Osteocyte (in vitro differentiated cells): ENCODE data around the gene LMCD1. TPM values are rescaled to one million over a fixed set of nuclear protein-coding genes. Genes with fewer than 3 reads are reported as not detected.

Experiments used
- DNase-seq: peaks from one replicate; pipeline ENCODE4 v3.0.0; 2021; ENCODE audit warnings: mixed read lengths; ENCODE audit not compliant: unreplicated experiment; ENCODE audit errors: extremely low spot score
- H3K27ac Mint-ChIP-seq: one replicate; pipeline ENCODE4 v1.8.0; 2021; ENCODE audit warnings: mild to moderate bottlenecking, mixed read lengths; ENCODE audit not compliant: unreplicated experiment
- H3K27me3 Mint-ChIP-seq: one replicate; pipeline ENCODE4 v1.8.0; 2021; ENCODE audit warnings: mixed read lengths; ENCODE audit not compliant: unreplicated experiment
- H3K36me3 Mint-ChIP-seq: one replicate; pipeline ENCODE4 v1.8.0; 2021; ENCODE audit warnings: mixed read lengths; ENCODE audit not compliant: unreplicated experiment
- H3K4me1 Mint-ChIP-seq: one replicate; pipeline ENCODE4 v1.8.0; 2021; ENCODE audit warnings: mixed read lengths; ENCODE audit not compliant: unreplicated experiment
- H3K4me3 Mint-ChIP-seq: one replicate; pipeline ENCODE4 v1.8.0; 2021; ENCODE audit warnings: mild to moderate bottlenecking, moderate library complexity, mixed read lengths; ENCODE audit not compliant: unreplicated experiment
- H3K9me3 Mint-ChIP-seq: one replicate; pipeline ENCODE4 v1.8.0; 2021; ENCODE audit warnings: mixed read lengths; ENCODE audit not compliant: unreplicated experiment
- CTCF ChIP-seq: fragments of 200-600 bp; sonication (generic); IDR thresholded peaks from 2 replicates; pipeline ENCODE4 v1.5.0; 2021; ENCODE audit warnings: antibody characterized with exemption, mild to moderate bottlenecking, moderate library complexity
- total RNA-seq: library from RNA; stranded (reverse); gene quantifications from 2 replicates; pipeline ENCODE4 v1.2.1, GENCODE V29; 2021

Gene LMCD1
- total RNA-seq, 1 donor from 2014 or later, result 136 TPM

GRCh38 chr3:8540456-8540855, 38.8 kb downstream of the LMCD1 start:
- peaks cover 59% of the 10 kb centered on the region for H3K36me3 Mint-ChIP-seq
- H3K4me1 Mint-ChIP-seq, result peaks cover 50% of the 10 kb centered on the region
- no peak for TF ChIP-seq CTCF
- H3K9me3 Mint-ChIP-seq, result no peaks in the 10 kb centered on the region
- no peak overlapping the region for H3K4me3 Mint-ChIP-seq
- peak overlapping the region; percentile 18 for H3K27ac Mint-ChIP-seq
- H3K27me3 Mint-ChIP-seq, result no peaks in the 10 kb centered on the region
- no peak for DNase-seq

GRCh38 chr3:8541486-8541885, 39.9 kb downstream of the LMCD1 start:
- Mint-ChIP-seq H3K4me1 (peaks cover 40% of the 10 kb centered on the region), H3K27ac (peak overlapping the region; percentile 84), H3K27me3 (no peaks in the 10 kb centered on the region), H3K36me3 (peaks cover 58% of the 10 kb centered on the region), H3K9me3 (no peaks in the 10 kb centered on the region), H3K4me3 (no peak overlapping the region)
- DNase-seq, result no peak
- no peak for TF ChIP-seq CTCF

- peak overlapping the region; percentile 84 for H3K27ac Mint-ChIP-seq
- peaks cover 34% of the 10 kb centered on the region for H3K4me1 Mint-ChIP-seq
- no peak overlapping the region for H3K4me3 Mint-ChIP-seq
- no peak for TF ChIP-seq CTCF
- peaks cover 55% of the 10 kb centered on the region for H3K36me3 Mint-ChIP-seq
- no peak for DNase-seq
- no peaks in the 10 kb centered on the region for H3K27me3 Mint-ChIP-seq
- no peaks in the 10 kb centered on the region for H3K9me3 Mint-ChIP-seq
Measured at GRCh38 chr3:8542190-8543135, 40.8 kb downstream of the LMCD1 start.

- TF ChIP-seq CTCF, result no peak
- peaks cover 61% of the 10 kb centered on the region for H3K36me3 Mint-ChIP-seq
- no peak overlapping the region for H3K4me3 Mint-ChIP-seq
- H3K27me3 Mint-ChIP-seq, result no peaks in the 10 kb centered on the region
- peak overlapping the region; percentile 32 for H3K27ac Mint-ChIP-seq
- DNase-seq, result no peak
- peaks cover 16% of the 10 kb centered on the region for H3K4me1 Mint-ChIP-seq
- H3K9me3 Mint-ChIP-seq, result no peaks in the 10 kb centered on the region
Measured at GRCh38 chr3:8546609-8547008, 45.0 kb downstream of the LMCD1 start.

- no peaks in the 10 kb centered on the region for H3K9me3 Mint-ChIP-seq
- H3K36me3 Mint-ChIP-seq, result peaks cover 71% of the 10 kb centered on the region
- H3K4me1 Mint-ChIP-seq, result peaks cover 6% of the 10 kb centered on the region
- TF ChIP-seq CTCF, result no peak
- no peak overlapping the region for H3K4me3 Mint-ChIP-seq
- no peak for DNase-seq
- no peaks in the 10 kb centered on the region for H3K27me3 Mint-ChIP-seq
- H3K27ac Mint-ChIP-seq, result no peak overlapping the region
Measured at GRCh38 chr3:8548502-8549275, 47.1 kb downstream of the LMCD1 start.
